GM12875 (cell line): ENCODE measurements around the gene SOHLH1.

Source experiments
- H3K4me3 ChIP-seq: one replicate; pipeline ENCODE4 v1.5.1; 2011; ENCODE audit warnings: low read depth, low read length, control low read depth
- CTCF ChIP-seq: IDR thresholded peaks from 2 replicates; pipeline ENCODE4 v1.5.1; 2011; ENCODE audit warnings: low read depth, mild to moderate bottlenecking, control low read depth, inconsistent platforms, low read length, moderate library complexity, borderline replicate concordance; ENCODE audit not compliant: insufficient read depth

SOHLH1 gene

GRCh38 chr9:135708164-135708563 is 8.9 kb upstream of the SOHLH1 start:
- H3K4me3 ChIP-seq: no peak overlapping the region
- no peak for TF ChIP-seq CTCF

GRCh38 chr9:135707252-135708138 is 8.2 kb upstream of the SOHLH1 start:
- no peak for TF ChIP-seq CTCF
- H3K4me3 ChIP-seq: no peak overlapping the region

GRCh38 chr9:135706288-135706687 is 7.0 kb upstream of the SOHLH1 start:
- no peak overlapping the region for H3K4me3 ChIP-seq
- no peak for TF ChIP-seq CTCF

- TF ChIP-seq CTCF: no peak
- no peak overlapping the region for H3K4me3 ChIP-seq
Measured at GRCh38 chr9:135705376-135705775, 6.1 kb upstream of the SOHLH1 start.

- TF ChIP-seq CTCF: no peak
- H3K4me3 ChIP-seq: no peak overlapping the region
Measured at GRCh38 chr9:135704483-135704882, 5.2 kb upstream of the SOHLH1 start.

- no peak for TF ChIP-seq CTCF
- H3K4me3 ChIP-seq: no peak overlapping the region
Measured at GRCh38 chr9:135703726-135704125, 4.4 kb upstream of the SOHLH1 start.
